HG03196 (cell line): Measurements from ENCODE around the gene C22orf31.
"Not testable (repeated sequence)": the region's sequence is repeated elsewhere in the genome, so short reads cannot be mapped to it uniquely, and the experiment has no call there.

Source experiments
- ATAC-seq: cut with Tn5 transposase; IDR thresholded peaks from one replicate; pipeline ENCODE4 v1.9.1; 2021; ENCODE audit not compliant: unreplicated experiment

C22orf31 gene

GRCh38 chr22:29061773-29062172 lies at the start of gene C22orf31:
Gene C22orf31 (minus strand): TSS chr22:29061831. CDS start chr22:29061792, 39 bp downstream.
- ATAC-seq = no peak

GRCh38 chr22:29110946-29111345 lies 49.3 kb upstream of the C22orf31 start:
- ATAC-seq = no peak

GRCh38 chr22:29109822-29110221 lies 48.2 kb upstream of the C22orf31 start:
- no peak for ATAC-seq

GRCh38 chr22:29108137-29108536 lies 46.5 kb upstream of the C22orf31 start:
- ATAC-seq = no peak

- ATAC-seq = no peak
Measured at GRCh38 chr22:29106839-29107238, 45.2 kb upstream of the C22orf31 start.

- ATAC-seq = no peak
Measured at GRCh38 chr22:29105468-29105867, 43.8 kb upstream of the C22orf31 start.

GRCh38 chr22:29103121-29103520 lies 41.5 kb upstream of the C22orf31 start:
- no peak for ATAC-seq

- ATAC-seq = no peak
Measured at GRCh38 chr22:29102300-29102699, 40.7 kb upstream of the C22orf31 start.

- no peak for ATAC-seq
Measured at GRCh38 chr22:29098296-29098695, 36.7 kb upstream of the C22orf31 start.

GRCh38 chr22:29096736-29097669 lies 35.4 kb upstream of the C22orf31 start:
- ATAC-seq = no peak

- no peak for ATAC-seq
Measured at GRCh38 chr22:29095459-29095858, 33.8 kb upstream of the C22orf31 start.

GRCh38 chr22:29093501-29094300 lies 32.1 kb upstream of the C22orf31 start:
- ATAC-seq = no peak

- ATAC-seq = no peak
Measured at GRCh38 chr22:29093030-29093429, 31.4 kb upstream of the C22orf31 start.

GRCh38 chr22:29092243-29092642 lies 30.6 kb upstream of the C22orf31 start:
- no peak for ATAC-seq

GRCh38 chr22:29090039-29090438 lies 28.4 kb upstream of the C22orf31 start:
- ATAC-seq = no peak

GRCh38 chr22:29089507-29089906 lies 27.9 kb upstream of the C22orf31 start:
- ATAC-seq = no peak

GRCh38 chr22:29088809-29089208 lies 27.2 kb upstream of the C22orf31 start:
- ATAC-seq = no peak

GRCh38 chr22:29087012-29087411 lies 25.4 kb upstream of the C22orf31 start:
- ATAC-seq = no peak

GRCh38 chr22:29083933-29084591 lies 22.4 kb upstream of the C22orf31 start:
- ATAC-seq = no peak

- not testable (repeated sequence) for ATAC-seq
Measured at GRCh38 chr22:29083576-29083932, 21.9 kb upstream of the C22orf31 start.

- ATAC-seq = no peak
Measured at GRCh38 chr22:29082826-29083545, 21.4 kb upstream of the C22orf31 start.
